Measurements from ENCODE around the gene TSPO.

DNA sequence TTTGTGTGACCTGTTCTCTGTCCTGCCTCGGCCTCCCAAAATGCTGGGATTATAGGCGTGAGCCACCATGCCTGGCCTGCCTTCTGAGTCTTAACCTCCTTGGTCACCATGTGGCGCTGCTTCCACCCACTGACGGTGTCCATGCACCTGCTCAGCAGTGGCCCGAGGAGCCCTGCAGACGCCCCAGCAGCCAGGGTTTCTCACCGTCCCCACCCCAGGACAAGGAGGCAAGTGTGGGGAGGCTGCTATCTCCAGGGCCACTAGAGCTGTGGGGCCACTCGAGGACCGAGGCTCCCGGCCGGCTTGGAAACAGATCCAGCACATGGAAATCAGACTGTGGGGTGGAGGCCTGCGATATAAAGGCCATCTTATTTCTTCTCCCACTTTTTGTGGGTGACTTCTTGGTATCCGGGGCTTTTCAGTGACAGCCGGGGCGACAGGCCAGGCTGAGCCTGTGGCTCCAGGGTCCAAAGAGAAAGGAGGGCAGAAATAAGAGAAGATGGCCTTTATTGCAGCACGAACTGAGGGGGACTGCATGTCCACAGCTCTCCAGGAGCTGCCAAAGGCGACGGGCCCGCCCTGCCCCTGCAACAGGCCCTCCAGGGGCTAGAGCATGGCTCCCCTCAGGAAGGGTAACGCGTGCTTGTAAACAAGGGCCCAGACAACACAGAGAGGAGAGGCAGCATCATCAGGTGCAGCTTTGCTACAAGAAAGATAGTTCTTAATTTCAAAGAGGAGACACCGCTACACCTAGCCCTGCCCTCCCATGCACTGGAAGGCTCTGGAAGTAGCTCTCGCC is 15.0 kb downstream of the TSPO start:
- TF ChIP-seq POLR2A (IDR thresholded peaks at IDR 0.05) (no peak), CTCF (IDR thresholded peaks at IDR 0.05) (no peak), POLR2AphosphoS5 (IDR thresholded peaks at IDR 0.05) (no peak)
